GF-D8 (cell line): ENCODE results near the gene LRRC4B.

Experiments used
- DNase-seq: peaks from one replicate; lab custom pipeline; 2025; lab: John Stamatoyannopoulos, UW

Gene LRRC4B

DNA sequence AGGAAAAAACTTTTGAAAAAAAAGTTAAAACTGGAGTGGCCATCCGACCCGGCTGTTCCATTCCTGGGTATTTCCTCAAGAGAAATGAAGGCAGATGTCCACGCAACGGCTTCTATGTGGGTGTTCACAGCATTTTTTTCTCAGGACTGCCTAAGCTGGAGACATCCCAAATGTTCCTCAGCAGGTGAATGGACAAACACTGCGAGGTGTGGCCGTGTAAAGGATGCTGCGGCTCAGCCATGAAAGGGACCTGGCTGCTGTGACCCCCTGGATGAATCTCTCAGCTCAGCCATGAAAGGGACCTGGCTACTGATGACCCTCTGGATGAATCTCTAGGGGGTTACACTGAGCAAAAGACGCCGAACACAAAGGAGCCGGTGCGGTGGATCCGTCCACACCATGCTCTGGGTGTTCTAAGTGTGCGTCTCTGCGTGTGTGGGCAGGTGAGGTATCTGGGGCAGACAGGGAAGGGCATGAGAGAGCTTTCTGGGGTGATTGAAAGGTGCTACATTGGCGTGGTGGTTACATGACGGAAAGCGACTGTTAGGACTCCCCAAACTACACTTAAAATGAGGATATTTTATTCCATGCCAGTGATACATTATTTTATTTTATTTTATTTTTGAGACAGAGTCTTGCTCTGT lies 47.3 kb downstream of the LRRC4B start:
- DNase-seq: no peak

DNA sequence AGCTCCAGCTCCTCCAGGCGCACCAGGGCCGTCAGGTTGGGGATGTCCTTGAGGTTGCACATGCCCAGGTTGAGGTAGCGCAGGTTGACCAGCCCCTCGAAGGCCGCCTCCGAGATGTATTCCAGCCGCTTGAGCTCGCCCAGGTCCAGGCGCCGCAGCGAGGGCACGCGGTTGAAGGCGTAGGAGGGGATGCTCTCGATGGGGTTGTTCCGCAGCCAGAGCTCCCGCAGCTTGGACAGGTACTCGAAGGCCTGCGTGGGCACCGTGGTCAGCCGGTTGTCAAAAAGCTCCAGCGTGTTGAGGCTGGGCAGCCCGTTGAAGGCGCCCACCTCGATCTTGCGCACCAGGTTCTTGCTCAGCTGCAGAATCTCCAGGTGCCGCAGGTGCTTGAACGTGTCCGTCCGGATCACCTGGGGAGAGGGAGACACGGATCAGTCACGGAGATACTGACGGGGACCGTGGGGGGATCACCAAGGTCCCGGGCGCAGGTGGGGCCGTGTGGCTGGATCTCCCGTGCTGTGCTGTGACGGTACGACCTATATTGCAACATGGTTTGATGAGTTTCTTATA lies 49.1 kb downstream of the LRRC4B start:
- no peak for DNase-seq

DNA sequence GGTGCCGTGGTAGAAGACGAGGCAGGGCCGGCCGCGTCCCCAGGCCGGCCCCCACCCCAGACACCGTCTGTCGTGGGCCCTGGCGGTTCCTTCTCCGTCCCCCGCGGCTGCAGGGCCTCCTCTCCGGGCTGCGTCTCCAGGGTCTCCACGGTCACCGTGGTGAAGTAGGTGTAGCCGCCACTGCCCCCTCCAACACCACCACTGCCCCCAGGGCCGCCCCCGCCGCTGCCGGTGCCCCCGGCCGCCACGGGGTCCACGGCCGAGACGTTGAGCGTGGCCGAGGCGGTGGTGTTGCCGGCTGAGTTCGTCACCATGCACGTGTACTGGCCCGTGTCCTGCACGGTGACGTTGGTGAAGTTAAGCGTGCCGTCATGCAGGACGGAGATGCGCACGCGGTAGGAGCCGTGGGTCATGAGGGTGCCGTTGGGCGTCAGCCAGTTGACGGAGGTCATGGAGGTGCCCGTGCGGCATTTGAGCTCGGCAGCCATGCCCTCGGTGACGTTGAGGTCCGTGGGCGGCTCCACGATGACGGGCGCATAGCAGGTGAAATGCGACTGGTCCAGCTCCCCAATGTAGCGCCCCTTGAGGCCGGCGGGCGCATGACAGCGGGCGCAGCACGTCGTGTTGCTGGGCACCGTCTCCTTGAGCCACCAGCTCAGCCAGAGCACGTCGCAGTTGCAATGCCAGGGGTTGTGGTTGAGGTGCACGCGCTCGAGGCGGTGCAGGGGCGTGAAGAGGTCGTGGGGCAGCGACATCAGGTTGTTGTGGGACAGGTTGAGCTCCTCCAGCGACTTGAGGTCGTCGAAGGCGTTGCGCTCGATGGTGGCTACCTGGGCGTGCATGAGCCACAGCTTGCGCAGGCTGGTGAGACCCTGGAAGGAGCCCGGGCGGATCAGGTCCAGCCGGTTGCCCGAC lies 49.9 kb downstream of the LRRC4B start:
- DNase-seq: no peak

DNA sequence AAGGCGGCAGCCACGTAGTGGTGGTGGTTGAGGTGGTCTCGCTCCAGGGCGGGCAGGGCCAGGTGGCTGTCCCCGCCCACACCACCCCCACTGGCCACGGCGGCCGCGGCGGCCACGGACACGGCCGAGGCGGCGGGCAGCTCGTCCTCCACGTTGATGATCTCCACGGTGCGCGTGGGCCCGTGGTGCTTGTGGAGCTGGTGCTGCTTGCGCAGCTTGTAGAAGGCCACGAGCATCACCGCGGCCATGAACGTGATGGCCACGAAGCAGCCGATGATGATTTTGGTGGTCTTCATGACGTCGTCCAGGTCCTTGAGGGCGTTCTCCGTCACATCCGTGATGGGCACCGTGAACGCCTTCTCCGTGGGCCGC lies 50.5 kb downstream of the LRRC4B start:
- no peak for DNase-seq

DNA sequence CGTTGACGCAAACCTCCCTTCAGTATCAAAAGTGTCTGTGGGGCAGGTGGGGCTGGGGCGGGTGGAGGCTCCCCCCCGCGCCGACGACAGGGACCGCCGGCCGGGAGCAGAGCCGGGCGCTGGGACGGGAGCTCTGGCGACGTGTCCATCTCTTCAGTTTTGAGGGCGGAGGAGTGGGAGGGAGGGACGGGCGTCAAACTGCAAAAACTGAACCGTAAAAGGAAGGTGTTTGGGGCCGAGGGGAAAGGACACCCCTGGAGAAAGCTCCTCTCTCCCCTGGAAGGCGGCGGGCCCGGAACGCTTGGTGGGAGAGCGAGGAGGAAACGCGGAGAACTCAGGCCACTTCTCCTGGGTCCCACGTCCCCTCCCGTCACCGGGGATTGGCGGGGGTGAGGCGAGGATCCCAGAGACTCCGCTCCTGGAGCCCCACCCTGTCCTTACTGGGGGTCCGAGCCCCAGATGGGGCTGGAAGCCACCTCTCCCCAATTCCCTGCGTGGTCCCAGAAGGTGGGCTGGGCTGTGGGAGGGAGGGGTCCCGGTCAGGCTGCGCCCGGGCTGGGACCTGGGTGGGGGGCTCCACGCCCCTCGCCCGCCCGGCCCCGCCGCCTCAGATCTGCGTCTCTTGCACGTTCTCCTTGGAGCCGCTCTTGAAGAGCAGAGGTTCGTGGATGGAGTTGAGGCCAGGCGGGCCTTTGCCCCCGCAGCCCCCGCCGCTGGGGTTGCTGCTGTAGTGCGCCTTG lies 51.1 kb downstream of the LRRC4B start:
- no peak for DNase-seq

DNA sequence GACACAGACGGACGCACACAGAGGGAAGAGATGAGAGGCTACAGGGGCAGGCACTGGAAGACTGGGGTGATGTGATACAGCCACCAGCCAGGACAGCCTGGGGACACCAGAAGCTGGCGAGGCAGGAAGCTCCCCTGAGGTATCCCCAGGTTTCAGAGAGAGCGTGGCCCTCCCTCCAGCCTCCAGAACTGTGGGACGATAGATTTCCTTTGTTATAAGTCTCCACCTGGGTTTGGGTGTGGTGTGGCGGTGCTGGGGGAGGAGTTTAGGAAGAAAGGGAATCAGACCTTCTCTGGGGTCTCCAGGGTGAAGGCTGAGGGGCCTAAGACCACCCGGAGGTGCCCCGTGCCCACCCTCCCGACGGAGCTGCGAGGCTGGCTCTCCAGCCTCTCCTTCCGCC lies 51.8 kb downstream of the LRRC4B start:
- DNase-seq: no peak

DNA sequence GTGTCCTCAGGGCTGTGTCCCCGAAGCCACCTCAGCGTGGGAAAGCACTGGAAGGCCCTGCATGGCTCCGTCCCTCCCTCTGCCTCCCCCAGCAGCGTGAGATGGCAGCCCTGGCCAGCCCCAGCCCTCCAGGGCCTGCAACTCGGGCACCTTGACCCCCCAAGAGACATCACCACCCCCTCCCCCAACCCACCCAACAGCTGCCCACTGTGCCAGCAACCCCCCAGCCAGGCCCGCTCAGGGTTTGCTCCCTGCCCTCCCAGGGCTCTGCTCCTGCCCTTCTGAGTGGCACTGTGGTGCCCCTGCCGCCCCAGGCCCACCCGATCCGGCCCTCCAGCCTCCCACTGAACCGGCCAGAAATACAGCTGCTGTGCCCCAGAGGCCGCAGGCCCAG lies 53.1 kb downstream of the LRRC4B start:
- DNase-seq: no peak

DNA sequence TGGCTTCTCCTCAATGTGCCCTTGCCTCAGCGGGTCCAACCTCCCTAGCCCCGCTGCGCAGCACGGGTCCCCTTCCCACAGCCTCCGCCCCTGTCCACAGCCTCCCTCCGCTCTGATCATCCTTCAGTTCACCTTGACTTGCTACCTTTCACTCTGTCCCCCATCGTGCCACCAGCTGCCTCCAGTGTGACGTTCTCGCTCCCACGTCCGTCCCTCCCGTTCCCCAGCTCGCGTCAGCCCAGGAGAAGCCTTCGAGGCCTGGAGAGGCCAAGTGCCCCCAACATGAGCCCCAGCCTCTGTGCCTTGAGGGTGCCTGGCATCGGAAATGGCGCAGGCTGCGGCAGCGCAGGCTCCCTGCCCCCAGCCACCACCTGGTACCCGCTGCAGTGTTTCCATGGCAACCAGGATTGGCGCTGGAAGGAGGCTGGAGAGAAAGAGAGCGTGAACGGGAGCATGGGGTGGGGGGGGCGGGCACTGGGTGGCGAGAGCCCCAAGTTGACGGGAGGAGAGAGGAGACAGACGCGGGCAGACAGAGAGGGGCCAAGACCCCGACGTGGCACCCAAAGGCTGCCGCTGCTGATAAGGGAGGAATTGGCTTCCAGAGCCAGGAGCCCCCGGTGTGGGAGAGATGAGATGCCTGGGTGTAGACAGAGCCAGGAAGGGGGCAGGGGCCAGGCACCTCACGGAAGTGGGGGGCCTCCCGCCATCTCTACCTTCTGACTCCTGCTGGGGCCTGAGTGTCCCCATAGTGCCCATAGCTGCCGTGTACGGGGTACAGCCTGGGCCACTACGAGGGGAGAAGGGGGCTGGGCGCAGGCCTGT lies 53.7 kb downstream of the LRRC4B start:
- no peak for DNase-seq

DNA sequence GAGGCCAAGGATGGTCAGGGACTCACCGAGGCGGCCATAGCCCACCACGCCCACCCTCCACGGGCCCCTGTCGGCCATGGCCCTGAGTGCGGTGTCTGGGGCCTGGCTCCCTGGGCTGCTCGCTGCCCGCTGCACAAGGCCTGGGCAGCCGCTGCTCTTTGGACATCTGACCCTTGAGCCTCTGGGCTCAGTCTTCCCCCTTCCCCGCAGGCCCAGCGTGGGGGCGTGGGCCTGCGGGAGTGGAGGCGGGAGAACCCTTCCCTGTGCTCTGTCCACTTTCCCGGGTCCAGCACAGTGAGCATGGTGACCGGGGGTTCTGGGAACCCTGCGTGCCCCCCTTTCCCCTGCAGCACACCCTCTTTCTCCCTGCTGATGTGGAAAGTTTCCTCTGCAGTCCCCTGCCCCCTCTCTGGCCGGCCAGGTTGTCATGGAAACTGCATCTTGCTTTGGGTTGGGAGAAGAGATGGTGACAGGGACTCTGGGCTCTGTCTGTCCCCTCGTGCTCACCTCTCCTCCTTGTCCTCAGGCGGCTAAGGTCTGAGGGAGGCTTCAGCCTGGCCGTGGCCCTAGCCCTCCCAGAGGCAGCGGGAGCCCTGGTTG lies 54.4 kb downstream of the LRRC4B start, which contains the start of gene ASPDH:
Gene ASPDH, minus strand, starts transcription at position 168 of the 600 bp plus-strand sequence. Its CDS starts 90 bp downstream, at position 78.
- DNase-seq: no peak

DNA sequence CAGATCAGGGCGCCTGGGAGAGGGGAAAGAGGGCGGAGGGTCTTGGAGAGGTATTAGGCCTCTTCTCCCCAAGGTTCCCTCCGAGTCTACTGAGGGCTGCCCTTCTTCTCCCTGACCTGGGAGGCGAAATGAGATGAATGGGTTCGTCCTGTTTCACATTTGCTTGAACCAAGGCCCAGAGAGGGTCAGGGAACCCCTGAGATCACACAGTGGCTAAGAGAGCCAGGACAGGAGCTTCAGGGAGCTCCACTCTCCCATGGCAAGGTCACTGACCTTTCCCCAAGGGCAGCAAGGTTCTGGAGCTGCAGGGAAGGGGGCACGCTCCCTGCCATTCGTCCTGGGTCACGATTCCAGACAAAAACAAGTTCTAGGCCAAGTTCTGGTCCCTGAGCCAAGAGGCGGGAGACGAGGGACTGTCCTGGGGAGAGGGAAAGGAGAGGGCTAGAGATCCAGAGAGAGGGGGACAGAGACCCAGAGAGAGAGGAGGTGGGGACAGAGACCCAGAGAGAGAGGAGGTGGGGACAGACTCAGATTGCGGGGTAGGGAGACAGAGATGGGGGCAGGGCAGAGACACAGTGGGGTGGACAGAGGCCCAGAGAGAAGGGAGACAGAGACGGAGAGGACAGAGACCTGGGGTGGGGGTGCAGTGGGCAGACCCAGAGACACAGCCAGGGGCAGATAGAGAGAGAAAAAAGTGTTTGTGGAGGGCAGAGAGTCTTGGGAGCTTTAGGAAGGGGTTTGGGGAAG lies 55.1 kb downstream of the LRRC4B start:
- no peak for DNase-seq

DNA sequence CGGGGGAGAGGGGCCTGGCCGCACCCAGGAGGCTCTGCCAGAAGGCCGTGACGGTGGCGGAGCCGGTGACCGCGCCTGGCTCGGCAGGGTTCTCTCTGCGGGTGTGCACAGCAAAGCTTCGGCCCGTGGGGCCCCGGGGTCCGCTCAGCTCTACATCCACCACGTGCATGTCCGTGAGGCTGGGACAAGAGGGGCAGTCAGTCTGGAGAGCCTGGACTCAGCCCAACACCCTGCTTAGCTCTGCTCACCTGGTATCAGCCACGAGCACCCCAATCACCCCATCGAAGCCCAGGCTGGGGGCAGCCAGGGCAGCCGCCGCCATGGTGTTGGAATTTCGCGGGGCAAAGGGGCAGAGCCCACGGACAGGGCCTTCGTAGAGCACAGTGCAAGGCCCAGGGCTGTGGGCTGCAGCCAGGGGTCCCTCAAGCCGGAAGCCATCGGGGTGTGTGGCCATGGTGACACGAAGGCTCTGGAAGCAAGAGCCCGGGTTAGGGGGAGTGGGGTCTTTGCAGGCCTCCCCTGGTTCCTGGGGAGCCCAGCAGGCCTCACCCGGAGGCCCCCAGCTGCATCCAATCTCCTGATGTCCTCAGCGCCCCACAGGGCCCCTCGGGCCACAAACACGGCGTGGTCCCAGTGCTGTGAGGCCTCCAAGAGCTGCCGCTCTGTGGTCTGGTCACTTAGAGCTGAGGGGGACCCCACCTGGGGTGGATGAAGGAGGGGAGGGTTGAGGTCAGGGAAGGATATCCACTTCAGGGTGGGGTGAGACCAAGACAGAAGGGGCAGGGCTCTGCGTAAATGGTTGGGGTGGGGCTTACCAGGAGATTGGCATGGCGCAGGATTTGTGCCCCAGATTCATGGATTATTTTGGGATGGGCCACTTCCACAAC lies 55.9 kb downstream of the LRRC4B start:
- no peak for DNase-seq

DNA sequence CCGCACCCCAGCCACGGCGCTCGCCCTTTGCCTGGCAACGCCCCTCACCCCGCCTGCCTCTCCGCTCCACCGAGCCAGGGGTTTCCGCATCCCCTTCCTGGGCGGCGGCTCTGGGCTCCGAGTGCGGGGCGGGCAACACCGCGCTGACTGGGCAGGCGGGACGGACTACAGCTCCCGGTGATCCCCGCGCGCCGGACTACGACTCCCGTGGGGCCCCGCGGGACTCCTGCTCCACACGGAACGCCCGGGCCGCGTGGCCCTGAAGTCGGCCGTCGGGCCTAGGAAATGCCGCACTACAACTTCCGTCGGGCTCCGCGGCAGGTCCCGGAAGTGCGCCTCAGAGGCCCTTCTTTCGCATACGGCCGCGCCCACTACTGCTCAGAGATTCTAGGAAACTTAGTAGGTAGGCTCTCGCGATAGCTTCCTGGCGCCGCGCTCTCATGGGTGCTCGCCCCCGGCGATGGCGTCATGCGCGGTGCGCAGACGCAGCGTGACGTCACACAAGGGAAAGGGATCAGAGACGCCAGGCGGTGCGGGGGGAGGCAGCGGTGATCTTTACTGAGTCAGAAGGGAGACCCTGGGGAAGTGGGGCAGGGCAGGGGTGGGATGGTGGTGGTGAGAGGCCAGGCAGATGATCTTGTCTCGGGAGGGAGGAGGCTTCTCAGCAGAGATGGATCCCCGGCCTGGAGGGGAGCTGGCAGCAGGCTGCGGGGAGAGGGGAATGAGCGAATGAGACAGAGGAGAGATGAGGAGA lies 57.0 kb downstream of the LRRC4B start, which contains the start of gene JOSD2:
Gene JOSD2, minus strand, starts transcription at position 123 of the 754 bp plus-strand sequence. CDS start 760 bp downstream, outside the sequence.
- DNase-seq: peak; percentile 98

DNA sequence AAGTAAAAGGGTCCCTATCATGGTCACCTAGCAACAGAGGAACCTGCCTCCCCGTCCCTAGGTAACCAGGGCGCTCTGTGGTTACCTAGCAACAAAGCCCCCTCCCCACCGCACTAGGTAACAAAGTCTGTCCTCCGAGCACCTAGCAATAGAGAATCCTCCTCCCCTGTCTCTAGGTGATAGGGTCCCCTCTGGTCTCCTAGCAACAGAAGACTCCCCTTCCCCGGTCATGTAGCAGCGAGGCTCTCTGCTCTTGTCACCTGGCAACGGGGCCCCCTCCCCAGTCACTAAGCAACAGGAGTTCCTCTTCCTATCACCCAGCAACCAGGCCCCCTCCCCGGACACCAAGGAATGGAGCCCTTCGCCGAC lies 57.6 kb downstream of the LRRC4B start:
- no peak for DNase-seq

DNA sequence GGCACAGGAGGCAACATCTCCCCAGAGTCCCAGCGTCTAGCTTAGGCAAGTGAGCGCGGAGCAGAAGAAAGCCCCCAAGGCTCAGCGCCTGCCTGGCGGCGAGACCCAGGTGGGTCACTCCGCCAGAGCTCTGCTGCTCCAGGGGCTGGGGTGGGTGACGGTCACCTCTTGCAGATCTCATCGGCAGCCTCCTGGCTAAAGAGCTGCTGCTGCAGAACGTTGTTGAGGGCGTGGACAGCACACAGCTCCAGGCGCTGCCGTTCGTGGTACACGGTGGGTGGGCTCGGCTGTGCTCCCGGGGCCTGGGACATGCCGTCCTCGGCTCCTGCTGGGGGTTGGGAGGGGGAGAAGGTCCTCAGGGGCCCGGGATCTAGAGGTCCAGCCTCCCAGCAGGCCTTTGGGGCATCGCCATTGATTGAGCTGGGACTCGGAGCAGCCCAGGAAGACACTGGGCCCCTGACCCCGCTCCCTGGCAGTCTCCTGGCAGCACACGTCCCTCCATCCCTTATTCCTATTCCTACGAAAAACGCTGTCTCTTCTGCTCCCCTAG lies 58.0 kb downstream of the LRRC4B start:
- no peak for DNase-seq

DNA sequence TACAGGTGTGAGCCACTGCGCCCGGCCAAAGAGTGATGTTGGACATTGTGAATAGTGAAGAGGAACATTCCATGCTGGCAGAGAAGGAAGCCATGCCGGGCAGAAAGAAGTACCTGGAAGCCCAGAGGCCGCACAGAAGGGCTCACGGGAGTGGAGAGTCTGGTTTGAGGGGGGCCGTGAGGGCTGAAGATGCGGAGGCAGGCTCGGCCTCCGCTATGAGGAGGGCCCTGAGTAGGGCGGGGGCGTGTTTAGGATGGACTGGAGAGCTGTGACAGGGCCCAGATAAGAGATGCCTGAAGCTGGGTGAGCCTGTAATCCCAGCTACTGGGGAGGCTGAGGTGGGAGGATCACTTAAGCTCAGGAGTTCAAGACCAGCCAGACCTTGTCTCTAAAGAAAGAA lies 58.9 kb downstream of the LRRC4B start:
- DNase-seq: no peak

DNA sequence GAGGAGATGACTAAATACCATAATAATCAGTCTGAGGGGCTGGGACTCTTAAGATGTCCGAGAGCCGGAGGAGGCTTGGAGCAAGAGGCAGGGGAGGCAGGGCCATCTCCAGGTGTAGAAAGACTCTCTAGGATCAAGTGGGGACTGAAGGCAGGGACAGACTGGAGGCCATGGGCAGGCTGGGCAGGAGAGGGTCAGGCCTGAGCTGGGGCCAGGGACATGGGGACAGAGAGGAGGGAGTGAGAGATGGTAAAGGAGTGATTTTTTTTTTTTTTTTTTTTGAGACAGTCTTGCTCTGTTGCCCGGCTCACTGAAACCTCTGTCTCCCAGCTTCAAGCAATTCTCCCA lies 59.4 kb downstream of the LRRC4B start:
- no peak for DNase-seq

DNA sequence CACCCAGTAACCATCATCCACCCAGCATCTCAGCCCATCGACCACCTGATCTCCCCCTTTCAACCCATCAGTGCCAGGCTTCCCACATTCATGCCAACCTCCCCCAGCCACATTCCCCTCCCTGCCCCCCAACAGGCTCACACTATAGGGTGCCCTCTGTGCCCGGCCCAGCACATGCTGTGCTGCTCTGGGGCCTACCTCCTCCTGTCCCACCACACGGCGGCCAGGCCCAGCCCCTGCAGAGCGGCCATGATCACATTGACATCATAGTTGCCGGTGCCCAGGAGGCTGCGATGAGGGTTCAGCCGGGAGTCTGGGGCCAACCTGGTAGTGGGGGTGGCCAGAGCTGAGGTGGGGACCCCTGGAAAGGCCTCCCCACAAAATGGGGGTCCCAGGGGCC lies 60.9 kb downstream of the LRRC4B start:
- DNase-seq: no peak

DNA sequence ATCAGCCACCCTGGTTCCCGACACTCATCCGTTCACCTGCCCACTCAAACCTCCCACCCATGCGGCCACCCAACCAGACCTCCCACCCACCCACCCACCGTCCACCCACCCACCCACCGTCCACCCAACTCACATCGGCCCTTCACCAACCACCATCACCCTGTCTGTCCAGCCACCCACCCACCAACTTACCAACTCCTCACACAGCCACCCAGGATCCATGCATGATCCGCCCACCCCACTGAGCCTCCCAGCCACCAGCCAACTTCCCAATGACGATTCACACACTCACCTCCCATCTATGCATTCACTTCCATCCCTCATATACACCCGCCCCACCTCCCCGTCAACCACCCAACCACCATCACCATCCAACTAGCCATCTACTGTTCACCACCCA lies 61.5 kb downstream of the LRRC4B start:
- no peak for DNase-seq
